HG02885 (cell line): Measurements from ENCODE around the gene PLCB4.
A peak's percentile ranks its signal among the peaks of the same experiment; 100 is the strongest.

Experiments
- ATAC-seq: cut with Tn5 transposase; IDR thresholded peaks from one replicate; pipeline ENCODE4 v1.9.1; 2021; ENCODE audit warnings: mild to moderate bottlenecking; ENCODE audit not compliant: unreplicated experiment, poor library complexity

The PLCB4 gene

DNA sequence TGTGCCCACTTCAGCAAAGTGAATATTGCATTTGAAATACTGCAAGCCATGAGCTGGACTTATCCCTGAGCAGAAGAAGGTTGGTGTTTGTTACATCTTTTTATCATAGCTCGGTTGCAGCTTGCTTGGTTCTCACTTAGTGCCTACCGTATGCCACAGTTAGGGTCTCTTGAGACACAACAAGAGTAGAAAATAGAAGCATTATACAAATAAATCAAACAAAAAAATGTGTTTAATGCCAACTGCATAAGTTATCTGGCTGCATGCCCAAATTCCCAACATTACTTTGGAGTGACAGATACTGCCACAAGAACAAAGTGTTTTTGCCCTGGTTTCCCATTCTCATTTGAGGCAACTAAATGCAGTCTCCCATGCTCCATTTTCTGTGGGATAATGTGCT lies 391.6 kb downstream of the PLCB4 start:
- no peak for ATAC-seq

DNA sequence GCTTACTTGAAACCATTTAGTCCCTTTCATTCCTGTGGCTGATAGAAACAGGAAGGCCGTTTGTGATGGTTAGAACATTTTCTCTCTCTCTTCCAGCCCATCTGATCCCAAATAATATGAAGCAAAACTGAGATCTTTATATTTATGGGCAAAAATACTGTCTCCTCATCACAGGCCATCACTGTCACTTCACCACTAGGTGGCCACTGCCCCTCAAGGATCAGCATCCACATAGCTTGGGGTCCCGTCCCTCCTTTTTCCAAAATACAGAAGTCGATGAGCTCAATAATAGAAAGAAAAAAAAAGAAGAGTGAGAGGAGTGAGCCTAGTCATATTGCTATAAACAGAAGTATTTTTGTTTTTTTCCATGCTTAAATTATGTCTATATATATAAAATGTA lies 399.1 kb downstream of the PLCB4 start:
- ATAC-seq, result peak; percentile 49

DNA sequence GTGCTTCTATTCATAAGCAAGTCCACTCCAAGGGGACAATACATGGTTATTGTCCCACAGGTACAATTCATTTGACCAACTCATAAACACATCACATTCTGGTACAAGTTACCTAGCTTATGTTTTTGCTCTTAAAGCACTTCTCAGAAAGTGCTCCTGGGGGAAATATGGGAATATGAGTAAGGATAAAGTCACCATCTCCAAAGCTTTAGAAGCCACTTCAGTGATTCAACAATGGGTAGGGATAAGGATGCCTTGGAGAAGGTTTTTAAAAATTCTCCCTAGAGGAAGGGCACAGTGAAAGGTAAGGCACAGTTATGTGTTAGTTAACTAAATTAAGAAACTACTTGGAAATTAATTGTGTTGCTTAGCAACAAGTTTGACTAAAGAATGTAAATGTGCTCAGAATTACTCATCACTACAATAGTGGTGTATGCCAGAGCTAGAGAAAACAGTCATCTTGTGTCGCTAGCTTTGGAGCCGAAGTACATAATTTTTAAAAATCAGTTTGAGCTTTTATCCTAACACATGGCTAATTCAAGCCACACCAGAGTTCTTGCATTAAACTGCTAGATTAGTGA lies 406.0 kb downstream of the PLCB4 start:
- ATAC-seq, result no peak

DNA sequence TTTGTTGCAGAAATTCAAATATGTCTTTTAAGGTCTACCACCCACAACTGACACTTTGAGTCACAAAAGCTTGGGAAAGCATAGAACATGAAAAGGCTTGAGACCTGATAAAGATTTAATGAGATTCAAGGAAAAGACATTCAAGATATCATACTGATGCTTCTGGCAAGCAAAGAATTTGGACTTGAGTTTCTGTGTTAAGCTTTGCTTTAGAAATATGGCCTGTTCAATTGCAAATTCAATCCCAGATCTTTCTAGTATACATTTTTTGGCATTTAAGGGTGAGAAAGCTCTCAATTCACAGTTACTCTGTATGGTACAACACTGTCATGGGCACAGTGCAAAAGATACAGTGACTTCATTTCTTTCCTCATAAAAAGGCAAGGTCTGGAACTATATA lies 406.6 kb downstream of the PLCB4 start:
- no peak for ATAC-seq

DNA sequence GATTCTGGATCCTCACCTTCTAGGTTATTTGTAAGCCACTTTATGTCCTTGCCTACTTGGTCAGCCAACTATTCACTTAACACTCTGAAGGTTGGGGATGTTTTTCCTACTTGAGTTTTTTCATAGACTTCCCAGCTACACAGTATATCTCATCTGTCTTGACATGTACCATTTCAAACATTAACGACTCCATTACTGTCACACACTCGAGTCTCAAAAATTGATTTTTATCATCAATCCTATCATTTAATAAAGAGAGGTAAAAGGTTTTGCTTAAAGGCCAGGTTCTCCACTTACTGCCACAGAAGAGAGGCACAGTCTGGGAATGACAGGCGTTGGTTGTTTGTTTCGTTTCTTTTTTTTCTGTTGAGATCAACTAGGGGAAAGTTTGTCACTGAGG lies 407.3 kb downstream of the PLCB4 start:
- ATAC-seq, result no peak

DNA sequence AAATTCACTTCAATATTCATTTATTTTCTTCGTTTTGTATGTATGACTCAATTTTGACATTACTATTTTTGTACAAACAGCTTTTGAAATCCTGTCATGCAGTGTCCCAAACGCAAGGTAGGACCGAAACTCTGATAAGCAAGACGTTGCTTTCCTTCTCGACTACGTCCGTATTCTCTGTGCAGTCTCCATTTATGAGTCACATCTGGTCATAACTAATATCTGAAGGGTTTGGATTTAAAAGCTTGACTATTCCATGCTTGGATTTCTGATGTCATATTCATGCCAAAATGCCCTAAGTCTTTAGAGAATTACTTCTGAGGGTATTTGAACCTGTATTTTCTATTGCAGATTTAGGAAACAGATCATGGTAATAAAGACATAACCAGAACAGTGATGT lies 407.8 kb downstream of the PLCB4 start:
- no peak for ATAC-seq

DNA sequence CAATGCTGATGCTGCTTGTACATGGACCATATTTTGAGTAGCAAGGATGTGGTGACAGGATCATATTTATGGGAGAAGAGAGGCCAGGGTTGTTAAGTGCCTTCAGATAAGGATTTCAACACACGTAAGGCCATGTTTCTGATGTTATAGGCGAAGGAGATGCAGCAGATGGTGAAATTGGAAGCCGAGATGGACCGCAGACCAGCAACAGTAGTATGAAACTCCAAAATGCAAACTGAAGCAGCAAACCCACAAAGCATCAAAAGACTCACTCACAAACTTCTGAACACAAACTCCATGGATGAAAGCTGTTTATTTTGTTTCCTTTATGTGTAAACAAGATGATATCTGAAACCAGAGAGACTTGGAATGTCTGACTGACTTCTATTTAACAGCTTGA lies 409.9 kb downstream of the PLCB4 start:
- no peak for ATAC-seq

DNA sequence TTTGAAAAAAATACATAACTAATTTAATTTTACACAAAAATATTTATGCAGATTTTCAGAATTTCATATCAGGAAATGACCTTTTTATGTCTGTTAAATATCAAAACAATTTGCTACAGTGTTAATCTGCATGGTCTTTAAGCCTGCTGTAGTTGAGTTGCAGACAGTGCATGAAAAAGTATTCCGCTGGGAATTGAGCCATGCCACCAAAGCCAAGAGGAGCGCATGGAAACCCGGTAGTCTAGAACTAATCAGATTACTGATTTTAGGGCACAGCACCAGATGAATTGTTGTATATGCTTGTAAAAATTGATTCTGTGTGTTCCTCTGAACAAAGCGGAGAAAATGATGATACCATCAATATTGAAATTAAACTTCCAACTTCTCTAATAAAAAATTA lies 411.2 kb downstream of the PLCB4 start:
- ATAC-seq, result no peak

DNA sequence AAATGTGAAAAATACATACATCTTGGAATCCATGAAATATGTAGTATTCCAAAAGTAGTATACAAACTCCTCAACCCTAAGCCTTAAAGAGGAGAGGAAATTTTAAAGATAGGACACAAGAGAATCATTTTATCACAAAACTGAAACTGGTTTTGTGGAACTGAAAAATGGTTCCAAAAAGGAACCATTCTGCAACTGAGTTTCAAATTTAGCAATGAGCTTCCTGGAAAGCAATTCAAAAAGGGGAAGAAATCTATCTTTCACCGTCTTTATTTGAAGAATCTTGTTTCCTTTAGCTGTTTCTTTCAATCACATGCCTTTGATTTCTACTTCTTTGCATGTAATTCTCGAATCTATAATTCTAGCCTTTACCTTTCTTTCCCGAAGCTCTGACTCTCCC lies 413.3 kb downstream of the PLCB4 start:
- no peak for ATAC-seq

DNA sequence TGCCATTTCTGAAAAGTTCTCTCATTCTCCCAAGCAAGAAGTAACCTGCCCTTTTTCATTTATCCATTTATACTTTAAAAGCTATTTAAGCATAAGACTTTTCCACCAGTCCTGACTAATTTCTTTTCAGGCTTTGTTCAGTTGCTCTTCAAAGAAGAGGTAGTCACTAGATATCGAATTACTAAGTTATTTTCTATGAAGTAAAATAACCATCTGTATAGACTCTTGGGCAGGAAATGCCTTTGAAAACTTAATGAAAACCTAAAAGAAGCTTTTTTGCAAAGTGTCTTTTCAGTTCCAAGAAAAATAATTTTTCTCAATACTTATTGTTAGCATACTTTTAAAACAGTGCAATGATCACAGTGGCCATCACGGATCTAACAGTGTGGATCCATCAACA lies 414.2 kb downstream of the PLCB4 start:
- ATAC-seq, result no peak

DNA sequence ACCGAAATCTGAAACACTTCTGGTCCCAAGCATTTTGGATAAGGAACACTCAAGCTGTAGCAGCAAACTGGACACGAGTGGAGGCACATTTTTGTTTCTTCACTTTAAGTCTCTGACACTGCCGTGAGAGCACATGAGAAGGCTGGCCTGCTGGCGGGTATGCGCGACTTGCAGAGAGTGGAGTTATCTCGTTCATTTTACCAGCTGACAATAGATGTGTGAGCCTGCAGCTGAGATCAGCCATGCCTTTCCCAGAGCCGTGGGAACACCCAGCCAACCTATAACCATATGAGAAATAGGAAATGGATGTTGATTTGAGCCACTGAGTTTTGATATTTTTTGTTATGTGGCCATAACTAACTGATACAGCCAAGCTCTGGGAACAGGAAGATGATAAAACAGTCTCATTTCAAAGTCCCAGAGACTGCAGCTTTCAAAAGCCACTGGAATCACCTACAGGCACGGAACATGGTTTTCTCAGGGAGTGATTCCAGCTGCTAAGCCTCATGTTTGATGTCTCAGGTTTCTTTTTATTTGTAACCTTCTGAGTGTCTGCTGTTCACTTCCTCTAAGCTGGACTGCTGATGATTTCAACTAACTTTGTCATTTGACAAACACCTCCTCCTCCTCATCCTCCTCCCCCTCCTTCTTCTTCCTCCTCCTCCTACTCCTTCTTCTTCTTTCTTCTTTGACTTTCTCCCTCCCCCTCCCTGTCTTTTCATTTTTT lies 416.9 kb downstream of the PLCB4 start:
- no peak for ATAC-seq

DNA sequence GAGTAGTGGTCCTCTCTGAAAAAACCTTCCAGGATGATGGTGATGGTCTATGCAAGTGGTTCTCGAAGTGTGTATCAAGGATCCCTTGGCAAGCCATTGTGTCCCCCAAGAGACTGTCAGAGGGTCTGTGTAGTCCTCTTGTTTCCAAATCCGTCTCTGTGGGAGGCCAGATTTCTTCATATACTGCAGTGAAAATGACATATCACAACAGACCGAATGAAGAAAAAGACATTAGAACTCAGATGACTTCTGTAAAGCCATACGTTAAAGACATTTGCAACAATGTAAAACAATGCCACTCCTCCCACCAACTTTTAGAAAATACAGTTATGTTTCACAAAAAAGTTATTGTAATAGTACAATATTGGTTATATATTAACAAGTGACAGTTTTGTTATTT lies 418.3 kb downstream of the PLCB4 start:
- ATAC-seq, result no peak

DNA sequence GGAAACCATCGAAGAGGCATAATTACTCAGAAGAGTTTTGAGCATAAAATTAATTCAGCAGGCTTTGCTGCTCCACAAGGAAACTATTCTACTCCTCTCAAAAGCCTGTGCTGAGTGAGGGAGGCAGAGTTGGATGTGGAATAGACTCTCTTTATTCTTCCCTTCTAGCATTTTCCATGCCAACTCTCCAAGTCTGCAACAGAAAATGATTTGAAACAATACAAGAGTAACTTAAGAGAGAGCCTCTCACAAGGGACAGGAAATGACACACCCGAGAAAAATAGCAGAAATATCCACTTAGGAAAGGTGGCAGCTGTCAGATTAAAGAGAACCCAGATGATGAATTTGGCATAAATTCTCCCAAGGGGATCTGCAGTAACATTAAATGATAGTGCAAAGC lies 419.2 kb downstream of the PLCB4 start:
- no peak for ATAC-seq

DNA sequence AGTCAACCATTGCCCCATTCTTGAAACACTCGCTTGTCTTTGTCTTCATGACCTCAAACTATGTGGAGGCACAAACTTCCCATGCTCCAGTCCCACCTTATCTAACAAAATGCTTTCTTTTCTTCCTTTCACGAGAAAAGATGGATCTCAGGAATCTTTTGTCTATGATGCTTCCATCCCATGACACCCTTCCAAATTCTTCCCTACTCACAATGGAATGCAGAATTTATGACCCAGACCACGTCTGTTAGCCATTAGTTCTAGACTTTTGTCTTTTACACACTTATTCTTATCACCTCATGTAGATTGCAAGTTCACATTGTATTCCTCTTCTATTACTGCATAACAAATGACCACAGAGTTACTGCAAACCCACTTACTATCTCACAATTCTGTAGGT lies 421.3 kb downstream of the PLCB4 start:
- ATAC-seq, result no peak

DNA sequence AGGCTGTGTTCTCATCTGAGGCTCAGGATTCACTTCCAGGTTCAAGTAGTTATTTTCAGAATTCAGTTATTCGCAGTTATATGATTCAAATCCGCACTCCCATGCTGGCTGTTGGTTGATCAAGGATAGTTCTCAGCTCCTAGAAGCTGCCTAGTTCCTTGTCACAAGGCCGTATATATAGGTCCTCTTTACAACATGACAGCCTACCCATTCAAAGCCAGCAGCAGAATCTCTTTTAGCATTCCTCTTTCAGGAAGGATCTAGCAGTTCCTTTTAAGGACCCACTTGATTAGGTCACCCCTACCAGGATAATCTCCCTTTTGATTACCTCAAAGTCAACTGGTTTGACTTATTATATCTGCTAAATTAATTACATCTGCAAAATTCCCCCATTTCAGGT lies 421.7 kb downstream of the PLCB4 start:
- ATAC-seq, result no peak

DNA sequence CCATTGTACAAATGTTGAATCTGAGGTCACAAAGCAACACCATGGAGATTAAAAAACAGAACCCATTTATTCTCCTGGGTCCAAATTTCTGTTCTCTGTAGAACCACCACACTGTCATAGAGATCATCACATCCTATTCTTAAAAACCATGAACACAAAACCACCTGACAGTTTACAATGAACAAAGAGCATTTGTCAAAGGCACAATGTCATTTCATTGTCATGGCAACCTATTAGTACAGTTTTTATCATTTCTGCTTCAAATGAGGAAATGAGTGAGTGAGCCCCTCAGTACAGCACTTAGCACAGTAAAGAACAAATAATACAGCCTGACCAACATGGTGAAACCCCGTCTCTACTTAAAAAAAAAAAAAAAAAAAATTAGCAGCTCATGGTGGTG lies 422.4 kb downstream of the PLCB4 start:
- no peak for ATAC-seq

DNA sequence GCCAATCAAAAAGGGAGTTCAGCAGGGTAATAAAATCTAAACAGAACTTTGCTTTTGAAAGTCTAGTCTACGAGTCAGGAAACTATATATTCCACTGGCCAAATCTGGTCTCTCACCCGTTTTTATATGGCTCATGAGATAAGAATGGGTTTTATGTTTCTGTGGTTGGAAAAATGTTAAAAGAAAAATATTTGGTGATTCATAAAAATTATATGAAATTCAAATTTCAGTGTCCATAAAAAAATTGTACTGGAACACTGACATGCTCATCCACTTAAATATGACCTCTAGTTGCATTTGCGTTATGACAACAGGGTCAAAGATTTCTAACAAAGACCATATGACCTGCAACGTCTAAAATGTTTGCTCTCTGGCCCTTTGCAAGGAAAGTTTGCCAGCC lies 423.2 kb downstream of the PLCB4 start:
- ATAC-seq, result no peak

DNA sequence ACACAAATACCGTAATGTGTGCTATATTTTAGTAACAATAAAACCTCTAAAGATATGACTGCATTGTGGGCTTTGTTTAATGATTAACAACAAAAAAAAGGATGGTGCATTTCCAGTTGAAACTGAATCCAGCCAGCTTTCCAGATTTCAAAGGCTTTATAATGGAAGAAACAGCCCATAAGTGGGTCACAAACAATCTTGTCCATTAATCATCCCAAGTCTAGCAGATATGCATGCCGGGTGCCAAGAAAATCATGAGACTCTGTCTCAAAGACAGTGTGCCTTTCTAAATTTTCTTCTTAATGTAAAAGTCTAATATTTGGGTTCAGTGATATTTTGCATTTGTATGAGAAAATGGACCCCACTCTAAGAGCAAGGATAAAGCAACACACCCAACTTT lies 424.9 kb downstream of the PLCB4 start:
- no peak for ATAC-seq

DNA sequence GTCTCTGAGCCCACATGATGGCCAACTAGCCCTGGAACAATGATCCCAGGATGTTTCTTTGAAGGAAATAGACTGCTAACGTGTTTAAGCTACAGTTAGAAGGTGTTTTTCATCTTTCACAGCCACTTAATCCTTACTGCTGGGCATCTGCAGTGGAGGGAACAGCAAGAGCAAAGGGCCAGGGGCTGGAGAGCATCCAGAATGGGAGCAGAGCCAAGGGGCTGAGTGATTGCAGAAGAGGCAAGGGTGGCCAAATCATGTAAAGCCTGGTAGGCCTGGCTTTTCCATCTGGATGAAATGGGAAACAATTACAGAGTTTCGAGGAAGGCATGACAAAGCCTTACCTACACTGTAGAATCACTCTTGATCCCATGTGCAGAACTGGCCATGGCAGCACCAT lies 426.8 kb downstream of the PLCB4 start:
- no peak for ATAC-seq

DNA sequence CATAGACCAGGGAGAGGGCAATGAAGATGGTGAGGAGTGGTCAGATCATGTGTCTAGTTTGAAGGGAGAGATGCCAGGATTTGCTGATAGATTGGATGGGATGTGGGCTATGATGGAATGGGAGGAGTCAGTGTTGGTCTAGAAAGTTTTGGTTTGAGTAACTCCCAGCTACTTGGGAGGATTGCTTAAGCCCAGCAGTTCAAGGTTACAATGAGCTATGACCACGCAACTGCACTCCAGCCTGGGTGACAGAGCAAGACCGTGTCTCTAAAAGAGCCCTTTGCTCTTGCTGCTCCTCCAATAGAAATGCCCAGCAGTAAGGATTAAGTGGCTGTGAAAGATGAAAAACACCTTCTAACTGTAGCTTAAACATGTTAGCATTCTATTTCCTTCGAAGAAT lies 427.3 kb downstream of the PLCB4 start:
- no peak for ATAC-seq

DNA sequence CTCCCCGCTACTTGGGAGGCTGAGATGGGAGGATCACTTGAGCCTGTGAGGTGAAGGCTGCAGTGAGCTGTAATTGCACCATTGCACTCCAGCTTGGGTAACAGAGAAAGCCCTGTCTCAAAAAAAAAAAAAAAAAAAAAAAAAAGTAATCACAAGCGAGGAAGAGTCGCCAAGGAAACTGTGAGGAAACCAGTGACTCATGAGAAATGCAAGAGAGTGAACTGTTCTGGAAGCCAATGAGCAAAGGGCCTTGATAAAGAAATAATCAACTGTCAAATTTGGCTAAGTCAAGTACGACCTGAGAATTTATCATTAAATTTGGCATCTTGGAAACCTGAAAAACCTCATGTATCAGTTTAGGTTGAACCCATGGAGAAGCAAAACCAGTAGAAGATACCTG lies 429.4 kb downstream of the PLCB4 start:
- no peak for ATAC-seq

DNA sequence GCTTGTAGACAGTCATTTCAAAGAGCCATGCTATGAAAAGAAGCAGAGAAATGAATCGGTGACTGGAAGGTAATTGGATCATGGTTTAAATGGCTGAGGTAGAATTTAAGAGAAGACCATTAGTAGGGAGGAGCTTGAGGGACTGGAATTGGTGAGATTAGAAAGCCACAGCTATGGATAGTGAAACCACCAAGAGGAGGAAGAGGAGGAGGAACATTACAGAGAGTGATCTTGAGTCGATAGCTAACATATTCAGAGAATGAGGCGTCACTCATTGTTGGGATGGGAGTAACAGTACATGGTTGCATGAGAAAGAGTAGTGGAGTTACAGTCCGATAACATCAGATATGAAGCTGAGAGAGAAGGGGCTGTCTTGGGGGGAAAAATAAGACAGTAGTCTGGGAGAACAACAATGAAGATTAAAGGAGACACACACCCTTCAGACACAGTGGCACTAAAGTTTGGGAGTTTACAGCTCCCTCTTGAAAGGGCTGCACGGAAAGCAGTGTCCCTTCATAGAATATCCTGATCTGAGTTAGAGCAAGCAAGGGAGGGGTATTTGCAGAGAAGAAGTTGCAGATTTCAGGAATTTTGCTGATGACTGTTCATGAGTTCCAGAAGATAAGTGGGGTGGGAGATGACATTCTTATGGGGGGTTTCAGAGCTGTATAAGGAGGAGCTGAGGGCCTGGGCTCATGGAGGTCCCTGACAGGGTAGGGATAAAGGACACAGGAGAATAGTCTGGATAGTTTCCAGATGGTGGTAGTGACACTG lies 430.4 kb downstream of the PLCB4 start:
- ATAC-seq, result no peak
